Stimulated activated CD8-positive, alpha-beta memory T cell treated with anti-CD3 and anti-CD28 coated beads, Interleukin-7, amount 100 ng/mL, for 4 hours (primary cell): ENCODE data around the gene UNC5C.

Source experiments
- DNase-seq, 2 donors: peaks; one replicate each; pipeline ENCODE4 v3.0.0-alpha.2; 2020; ENCODE audit warnings: low read depth in 2 of 2

UNC5C gene

DNA sequence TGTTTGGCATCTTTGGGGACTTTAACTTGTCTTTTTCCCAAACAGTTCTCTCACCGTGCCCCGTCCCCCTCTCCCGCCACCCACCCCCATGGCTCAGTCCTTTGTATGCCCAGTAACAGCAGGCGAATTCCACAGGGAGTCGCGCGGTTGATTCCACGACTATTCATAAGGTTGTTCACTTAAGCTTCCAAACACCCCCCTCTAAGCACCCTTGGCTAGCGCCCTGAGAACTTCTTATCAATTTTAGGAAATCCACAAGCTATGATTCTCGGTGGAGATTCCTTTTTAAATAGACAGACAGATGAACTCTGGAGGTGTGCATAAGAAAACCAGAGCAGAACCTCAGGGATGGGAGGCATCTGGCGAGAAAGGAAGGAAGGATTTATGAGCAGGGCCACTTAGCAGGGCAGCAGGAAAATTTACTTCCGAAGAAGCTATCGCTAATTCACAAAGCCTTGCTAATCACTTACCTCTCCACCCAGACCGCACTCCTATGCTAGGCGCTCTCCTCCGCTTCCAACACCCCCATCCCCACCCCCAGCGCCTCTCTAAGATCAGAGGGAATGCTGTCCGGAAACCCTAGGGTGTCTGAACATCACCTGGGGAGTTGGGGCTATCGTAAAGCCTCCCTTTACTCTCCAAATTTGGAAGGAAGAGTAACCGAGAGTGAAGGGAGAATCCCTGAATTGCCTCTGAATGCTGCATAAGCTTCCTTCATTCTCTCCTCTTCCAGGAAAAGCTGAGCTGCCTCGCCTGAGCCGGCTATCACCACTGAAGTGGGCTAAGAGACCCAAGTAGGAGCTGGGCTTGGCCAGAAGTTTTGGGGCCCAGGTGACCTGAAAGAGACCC is 1.7 kb downstream of the UNC5C start:
- no peak for DNase-seq

- DNase-seq: no peak
Observed at GRCh38 chr4:95546221-95546620, 2.6 kb downstream of the UNC5C start.

DNA sequence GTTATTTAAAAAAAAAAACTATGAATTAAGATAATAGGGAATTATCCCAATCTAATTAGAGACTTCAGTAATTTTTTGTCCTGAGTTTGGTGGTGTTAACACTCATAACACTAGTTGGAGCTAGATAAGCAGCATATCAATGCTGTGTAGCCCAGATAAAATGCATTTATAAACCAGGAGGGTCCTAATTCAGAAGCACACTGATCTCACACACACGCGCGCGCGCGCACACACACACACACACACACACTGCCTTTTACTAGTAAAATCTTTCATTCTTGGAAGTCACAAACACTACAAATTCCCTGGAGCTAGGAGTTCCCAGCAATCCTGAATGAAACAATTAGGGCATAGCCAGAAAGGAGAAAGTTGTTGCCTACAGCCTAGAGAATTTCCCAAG is 3.2 kb downstream of the UNC5C start:
- no peak for DNase-seq

DNA sequence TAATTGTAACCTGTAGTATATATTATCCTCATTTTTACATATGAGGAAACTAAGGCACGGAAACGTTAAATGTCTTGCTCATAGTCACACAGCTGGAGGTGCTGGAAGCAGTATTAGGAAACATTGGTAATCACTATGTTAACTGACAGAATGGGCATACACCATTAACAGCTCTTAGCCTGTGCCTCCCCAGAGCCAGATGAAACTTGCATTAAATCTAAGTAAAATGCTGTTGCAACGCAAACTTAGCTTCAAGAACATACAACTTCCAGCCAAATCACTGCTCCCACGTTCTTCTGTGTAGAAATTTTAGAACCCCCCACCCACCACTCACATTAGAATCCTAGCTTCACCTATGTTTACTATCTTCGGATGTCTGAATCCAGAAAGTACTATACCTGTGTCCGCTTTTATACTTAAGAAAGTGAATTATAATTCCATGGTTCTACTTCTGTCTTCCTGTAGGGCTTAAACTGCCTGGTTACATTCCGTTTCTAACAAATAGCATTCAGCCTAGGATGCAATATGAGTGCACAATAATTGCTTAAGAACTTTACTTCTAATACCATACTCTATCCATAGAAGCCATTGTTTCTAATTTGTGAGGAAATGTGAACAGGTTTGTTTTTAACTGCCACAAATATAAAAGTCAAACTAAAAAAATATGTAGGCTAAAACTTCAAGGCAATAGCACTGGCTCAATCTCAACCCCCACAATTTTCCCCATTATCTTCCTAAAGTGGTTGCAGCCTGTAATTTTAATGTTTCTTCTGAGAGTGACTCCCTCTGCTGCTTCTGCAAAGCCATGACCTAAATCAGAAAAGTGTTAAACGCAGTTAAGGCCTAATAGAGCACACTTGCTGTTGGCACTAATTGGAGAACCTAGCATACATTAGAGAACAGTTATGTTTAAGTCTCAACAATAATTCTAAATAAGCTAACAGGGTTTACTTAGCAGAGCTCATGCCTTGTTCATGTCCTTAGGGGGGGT is 4.4 kb downstream of the UNC5C start:
- no peak for DNase-seq

- no peak for DNase-seq
Observed at GRCh38 chr4:95541889-95542607, 6.7 kb downstream of the UNC5C start.

GRCh38 chr4:95541094-95541493 is 7.7 kb downstream of the UNC5C start:
- DNase-seq: no peak

- DNase-seq: no peak
Observed at GRCh38 chr4:95540227-95540626, 8.5 kb downstream of the UNC5C start.

GRCh38 chr4:95539106-95539505 is 9.7 kb downstream of the UNC5C start:
- no peak for DNase-seq

- DNase-seq: no peak
Observed at GRCh38 chr4:95537863-95538488, 10.8 kb downstream of the UNC5C start.

- DNase-seq: no peak
Observed at GRCh38 chr4:95537191-95537590, 11.6 kb downstream of the UNC5C start.

GRCh38 chr4:95536650-95537049 is 12.1 kb downstream of the UNC5C start:
- no peak for DNase-seq

GRCh38 chr4:95535180-95535579 is 13.6 kb downstream of the UNC5C start:
- DNase-seq: no peak

DNA sequence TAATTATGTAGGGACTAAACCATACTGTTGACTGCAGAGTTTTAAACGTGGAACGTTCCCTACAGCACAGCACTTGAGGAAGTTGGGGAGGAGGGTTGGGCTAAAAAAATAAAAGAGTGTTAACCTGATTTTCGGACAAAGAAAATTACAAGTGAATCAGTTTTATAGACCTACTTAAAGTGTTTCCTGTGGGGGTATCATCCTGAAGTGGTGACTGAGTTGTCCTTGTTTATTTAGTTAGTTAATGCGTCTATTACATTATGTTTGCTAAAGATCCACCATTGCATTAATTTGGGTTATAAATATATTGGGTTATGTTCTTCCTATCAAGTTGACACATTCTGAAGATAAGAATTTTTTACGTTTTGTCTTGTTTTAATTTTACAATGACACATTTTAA is 14.7 kb downstream of the UNC5C start:
- no peak for DNase-seq

GRCh38 chr4:95533254-95533653 is 15.5 kb downstream of the UNC5C start:
- no peak for DNase-seq

DNA sequence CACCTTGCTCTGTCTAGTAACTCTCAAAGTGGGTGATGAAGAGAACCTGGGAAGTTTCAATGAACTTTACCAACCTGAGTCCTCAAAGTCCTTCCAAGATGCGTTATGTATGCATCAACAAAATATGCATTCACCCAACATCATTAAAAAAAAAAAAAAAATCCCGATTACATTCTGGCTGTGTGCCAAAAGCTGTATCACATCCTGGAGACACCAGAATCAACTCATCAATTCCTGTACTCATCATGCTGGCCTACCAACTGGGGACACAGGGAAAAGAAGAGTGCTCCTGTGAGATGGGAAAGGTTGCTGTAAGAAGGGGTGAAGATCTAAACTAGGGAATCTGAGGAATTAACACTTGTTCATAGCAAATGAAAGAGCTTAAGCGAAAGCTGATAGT is 16.5 kb downstream of the UNC5C start:
- no peak for DNase-seq

DNA sequence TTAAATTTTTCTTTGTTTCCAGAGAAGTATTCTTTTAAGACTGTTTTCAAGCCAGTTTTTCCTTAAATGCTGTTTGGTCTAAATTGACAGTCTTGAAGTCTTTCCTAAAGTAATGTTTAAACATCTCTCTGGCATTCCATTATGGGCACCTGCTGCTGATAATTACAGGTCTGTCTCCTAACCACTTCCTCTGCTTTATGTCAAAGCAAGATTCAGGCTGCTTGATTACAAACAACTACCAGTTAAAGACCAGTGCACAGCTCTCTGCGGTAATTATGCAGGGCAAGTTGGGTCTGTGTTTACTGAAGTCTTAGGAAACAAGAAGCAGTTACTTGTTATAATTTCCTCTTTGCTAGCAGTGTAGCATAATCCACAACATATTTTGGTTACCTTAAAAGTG is 17.6 kb downstream of the UNC5C start:
- no peak for DNase-seq

GRCh38 chr4:95529946-95530345 is 18.8 kb downstream of the UNC5C start:
- DNase-seq: no peak

DNA sequence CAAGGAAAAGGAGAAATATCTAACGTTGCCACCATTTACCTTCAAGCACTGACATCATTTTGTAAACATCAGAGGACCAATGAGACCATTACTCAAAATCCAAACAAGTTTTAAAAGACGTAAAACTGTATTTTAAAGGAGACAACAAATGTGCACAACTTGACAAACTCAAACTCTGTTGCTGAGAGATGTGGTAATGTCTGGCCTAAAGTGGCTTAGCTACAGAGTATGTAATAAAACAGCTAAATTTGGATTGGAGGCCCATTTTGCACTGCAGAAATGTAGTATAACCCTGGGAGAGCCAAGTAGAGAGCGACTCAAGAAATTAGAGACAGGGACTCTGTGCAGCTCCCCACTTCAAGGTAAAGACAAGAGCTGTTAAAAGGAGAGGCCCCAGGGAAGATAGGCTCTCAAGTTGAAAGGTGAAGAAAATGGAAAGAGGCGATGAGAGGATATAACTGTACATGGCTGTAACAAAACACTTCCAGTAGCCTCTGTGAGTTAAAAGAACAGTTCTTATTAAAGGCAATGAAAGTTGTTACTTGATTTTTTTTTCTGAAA is 20.3 kb downstream of the UNC5C start:
- DNase-seq: no peak

- DNase-seq: no peak
Observed at GRCh38 chr4:95526075-95526474, 22.7 kb downstream of the UNC5C start.

GRCh38 chr4:95524729-95525128 is 24.0 kb downstream of the UNC5C start:
- DNase-seq: no peak

DNA sequence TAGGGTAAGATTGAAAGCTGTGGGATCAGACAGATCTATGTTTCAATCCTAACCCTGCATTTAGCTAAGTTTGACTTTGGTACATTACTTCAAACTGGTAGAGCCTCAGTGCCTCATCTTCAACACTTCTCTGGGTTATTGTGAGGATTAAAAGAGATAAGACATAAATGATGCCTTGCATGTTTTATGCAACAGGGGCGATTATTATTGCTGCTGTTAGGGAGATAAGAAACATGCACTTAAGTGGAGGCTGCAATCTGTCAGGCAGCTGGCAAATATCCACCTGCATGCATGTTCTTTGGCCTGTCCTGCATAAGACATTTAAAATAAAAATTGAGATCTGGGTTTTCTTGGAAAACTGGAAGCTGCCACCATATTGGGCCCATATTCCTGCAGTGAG is 24.6 kb downstream of the UNC5C start:
- no peak for DNase-seq
